Astrocyte (in vitro differentiated cells and primary cell): ENCODE results near the gene TAF6. TPM values are rescaled to one million over a fixed set of nuclear protein-coding genes. Genes with fewer than 3 reads are reported as not detected.

Source experiments
- DNase-seq: peaks from one replicate; pipeline ENCODE4 v3.0.0-alpha.2; 2010; ENCODE audit warnings: low read depth
- FAIRE-seq: peaks from 2 replicates; lab custom pipeline; 2011; peaks lifted over from hg19 to GRCh38; lab: Jason Lieb, UNC
- H2AFZ ChIP-seq: 2 replicates; pipeline ENCODE4 v1.6.0; 2012; ENCODE audit warnings: low read depth, low read length, inconsistent platforms
- H3K27ac ChIP-seq: 2 replicates; pipeline ENCODE4 v1.5.1; 2011; ENCODE audit warnings: low read depth, low read length, inconsistent platforms
- H3K27me3 ChIP-seq: 2 replicates; pipeline ENCODE4 v1.6.0; 2011; ENCODE audit warnings: low read length, inconsistent platforms; ENCODE audit not compliant: insufficient read depth
- H3K36me3 ChIP-seq: 2 replicates; pipeline ENCODE4 v1.5.1; 2011; ENCODE audit warnings: low read length, inconsistent platforms; ENCODE audit not compliant: insufficient read depth
- H3K4me1 ChIP-seq: 2 replicates; pipeline ENCODE4 v1.5.1; 2011; ENCODE audit warnings: low read length, inconsistent platforms; ENCODE audit not compliant: insufficient read depth
- H3K4me2 ChIP-seq: 2 replicates; pipeline ENCODE4 v1.6.0; 2012; ENCODE audit warnings: low read length, inconsistent platforms
- H3K4me3 ChIP-seq: 2 replicates; pipeline ENCODE4 v1.5.1; 2011; ENCODE audit warnings: low read depth, mild to moderate bottlenecking, low read length, inconsistent platforms; ENCODE audit not compliant: insufficient read depth
- H3K79me2 ChIP-seq: 2 replicates; pipeline ENCODE4 v1.6.0; 2012; ENCODE audit warnings: mild to moderate bottlenecking, low read length, inconsistent platforms; ENCODE audit not compliant: insufficient read depth
- H3K9ac ChIP-seq: 2 replicates; pipeline ENCODE4 v1.6.0; 2012; ENCODE audit warnings: mild to moderate bottlenecking, low read length, inconsistent platforms
- H3K9me3 ChIP-seq: 2 replicates; pipeline ENCODE4 v1.5.1; 2012; ENCODE audit warnings: low read depth, mild to moderate bottlenecking, low read length, inconsistent platforms; ENCODE audit not compliant: insufficient read depth
- H4K20me1 ChIP-seq: 2 replicates; pipeline ENCODE4 v1.6.0; 2012; ENCODE audit warnings: low read length, inconsistent platforms; ENCODE audit not compliant: insufficient read depth
- H3K27ac Mint-ChIP-seq: one replicate; pipeline ENCODE4 v1.8.0; 2021; ENCODE audit warnings: mild to moderate bottlenecking, mixed read lengths; ENCODE audit not compliant: unreplicated experiment
- H3K27me3 Mint-ChIP-seq: one replicate; pipeline ENCODE4 v1.8.0; 2021; ENCODE audit warnings: low read depth, mixed read lengths; ENCODE audit not compliant: unreplicated experiment
- H3K36me3 Mint-ChIP-seq: one replicate; pipeline ENCODE4 v1.8.0; 2021; ENCODE audit warnings: low read depth, mixed read lengths; ENCODE audit not compliant: unreplicated experiment
- H3K4me1 Mint-ChIP-seq: one replicate; pipeline ENCODE4 v1.8.0; 2021; ENCODE audit warnings: low read depth, mixed read lengths; ENCODE audit not compliant: unreplicated experiment
- H3K4me3 Mint-ChIP-seq: one replicate; pipeline ENCODE4 v1.8.0; 2021; ENCODE audit warnings: mild to moderate bottlenecking, moderate library complexity, mixed read lengths; ENCODE audit not compliant: unreplicated experiment
- H3K9me3 Mint-ChIP-seq: one replicate; pipeline ENCODE4 v1.8.0; 2021; ENCODE audit warnings: mild to moderate bottlenecking, mixed read lengths; ENCODE audit not compliant: unreplicated experiment
- EZH2 ChIP-seq: IDR thresholded peaks from 2 replicates; pipeline ENCODE4 v1.6.1; 2012; ENCODE audit warnings: mild to moderate bottlenecking, low read length, inconsistent platforms; ENCODE audit not compliant: insufficient read depth
- total RNA-seq: library from RNA; stranded (reverse); gene quantifications from 2 replicates; pipeline ENCODE4 v1.2.1, GENCODE V29; 2021
- TF ChIP-seq, protein P1 (sequence below): IDR thresholded peaks from 2 replicates; pipeline ENCODE4 v1.5.1; 2011; ENCODE audit warnings: low read depth, mild to moderate bottlenecking, inconsistent platforms, low read length, moderate library complexity; ENCODE audit not compliant: insufficient read depth

TAF6 gene
- total RNA-seq, 1 donor from 2014 or later = 47.0 TPM

DNA sequence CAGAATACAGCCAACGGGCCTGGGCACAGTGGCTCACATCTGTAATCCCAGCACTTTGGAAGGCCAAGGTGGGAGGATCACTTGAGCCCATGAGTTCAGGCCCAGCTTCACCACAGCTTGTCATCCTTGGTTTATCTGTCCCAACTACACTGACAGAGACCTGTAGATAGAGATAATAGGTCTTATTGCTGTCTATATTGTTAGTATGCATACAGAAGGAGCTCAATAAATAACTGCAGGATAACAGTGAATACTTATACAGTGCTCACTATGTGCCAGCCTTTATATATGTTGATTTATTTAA is 1.5 kb upstream of the TAF6 start:
- H4K20me1 ChIP-seq = no peaks in the 10 kb centered on the region
- peaks cover 20% of the 10 kb centered on the region for H3K79me2 ChIP-seq
- H3K9me3 Mint-ChIP-seq = peaks cover 2% of the 10 kb centered on the region
- H3K27me3 Mint-ChIP-seq = no peaks in the 10 kb centered on the region
- H3K36me3 Mint-ChIP-seq = peaks cover 8% of the 10 kb centered on the region
- H3K27ac Mint-ChIP-seq = no peak overlapping the region
- peaks cover 2% of the 10 kb centered on the region for H3K36me3 ChIP-seq
- no peak overlapping the region for H3K27ac ChIP-seq
- peaks cover 6% of the 10 kb centered on the region for H3K4me1 Mint-ChIP-seq
- DNase-seq (no peak), FAIRE-seq (no peak)
- H3K9me3 ChIP-seq = no peaks in the 10 kb centered on the region
- H3K27me3 ChIP-seq = no peaks in the 10 kb centered on the region
- peak overlapping the region; percentile 89 for H3K4me3 ChIP-seq
- peak overlapping the region; percentile 85 for H2AFZ ChIP-seq
- peaks cover 15% of the 10 kb centered on the region for H3K4me1 ChIP-seq
- H3K4me3 Mint-ChIP-seq = peak overlapping the region; percentile 99
- TF ChIP-seq, protein P1, sequence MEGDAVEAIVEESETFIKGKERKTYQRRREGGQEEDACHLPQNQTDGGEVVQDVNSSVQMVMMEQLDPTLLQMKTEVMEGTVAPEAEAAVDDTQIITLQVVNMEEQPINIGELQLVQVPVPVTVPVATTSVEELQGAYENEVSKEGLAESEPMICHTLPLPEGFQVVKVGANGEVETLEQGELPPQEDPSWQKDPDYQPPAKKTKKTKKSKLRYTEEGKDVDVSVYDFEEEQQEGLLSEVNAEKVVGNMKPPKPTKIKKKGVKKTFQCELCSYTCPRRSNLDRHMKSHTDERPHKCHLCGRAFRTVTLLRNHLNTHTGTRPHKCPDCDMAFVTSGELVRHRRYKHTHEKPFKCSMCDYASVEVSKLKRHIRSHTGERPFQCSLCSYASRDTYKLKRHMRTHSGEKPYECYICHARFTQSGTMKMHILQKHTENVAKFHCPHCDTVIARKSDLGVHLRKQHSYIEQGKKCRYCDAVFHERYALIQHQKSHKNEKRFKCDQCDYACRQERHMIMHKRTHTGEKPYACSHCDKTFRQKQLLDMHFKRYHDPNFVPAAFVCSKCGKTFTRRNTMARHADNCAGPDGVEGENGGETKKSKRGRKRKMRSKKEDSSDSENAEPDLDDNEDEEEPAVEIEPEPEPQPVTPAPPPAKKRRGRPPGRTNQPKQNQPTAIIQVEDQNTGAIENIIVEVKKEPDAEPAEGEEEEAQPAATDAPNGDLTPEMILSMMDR = no peak
- TF ChIP-seq EZH2 = no peak
- peak overlapping the region; percentile 89 for H3K4me2 ChIP-seq
- peak overlapping the region; percentile 88 for H3K9ac ChIP-seq

- Histone ChIP-seq H4K20me1 (no peaks in the 10 kb centered on the region), H3K9ac (peak overlapping the region; percentile 88), H3K9me3 (no peaks in the 10 kb centered on the region), H3K27me3 (no peaks in the 10 kb centered on the region), H3K4me3 (peak overlapping the region; percentile 89), H3K36me3 (peaks cover 2% of the 10 kb centered on the region), H3K27ac (peak overlapping the region; percentile 94), H2AFZ (peak overlapping the region; percentile 85), H3K4me2 (peak overlapping the region; percentile 89), H3K79me2 (peaks cover 20% of the 10 kb centered on the region), H3K4me1 (peaks cover 15% of the 10 kb centered on the region)
- TF ChIP-seq, protein P1 = no peak
- no peak for TF ChIP-seq EZH2
- peak overlapping the region; percentile 96 for H3K27ac Mint-ChIP-seq
- H3K27me3 Mint-ChIP-seq = no peaks in the 10 kb centered on the region
- peaks cover 8% of the 10 kb centered on the region for H3K36me3 Mint-ChIP-seq
- FAIRE-seq (no peak), DNase-seq (peak; percentile 28)
- peak overlapping the region; percentile 99 for H3K4me3 Mint-ChIP-seq
- H3K9me3 Mint-ChIP-seq = peaks cover 2% of the 10 kb centered on the region
- peaks cover 6% of the 10 kb centered on the region for H3K4me1 Mint-ChIP-seq
Observed at GRCh38 chr7:100119970-100120732, 993 bp upstream of the TAF6 start.

DNA sequence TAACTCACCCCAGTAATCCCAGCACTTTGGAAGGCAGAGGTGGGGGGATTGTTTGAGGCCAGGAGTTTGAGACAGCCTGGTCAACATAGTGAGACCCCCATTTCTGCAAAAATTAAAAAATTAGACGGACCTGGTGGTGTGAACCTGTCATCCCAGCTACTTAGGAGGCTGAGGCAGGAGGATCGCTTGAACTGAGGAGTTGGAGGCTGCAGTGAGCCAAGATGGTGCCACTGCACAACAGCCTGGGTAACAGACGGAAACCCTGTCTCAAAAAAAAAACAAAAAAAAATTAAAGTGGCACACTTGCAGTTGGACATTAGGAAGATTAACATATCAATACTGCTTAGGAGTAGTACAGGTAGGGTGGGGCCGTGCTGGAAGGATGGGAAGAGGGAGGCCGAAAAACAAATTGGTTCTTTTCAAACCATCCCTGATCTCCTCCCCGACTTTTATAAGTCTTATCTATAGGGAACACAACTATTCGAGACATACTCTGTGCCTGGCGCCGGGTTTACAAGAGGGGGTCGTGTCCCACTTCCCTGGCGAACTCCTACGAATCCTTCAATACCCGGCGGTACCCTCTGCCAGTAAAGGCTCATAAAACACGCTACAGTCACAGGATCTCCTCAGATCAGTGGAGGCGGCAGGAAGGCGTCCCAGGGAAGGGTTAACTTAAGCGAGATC is 628 bp downstream of the TAF6 start:
- H4K20me1 ChIP-seq = no peaks in the 10 kb centered on the region
- FAIRE-seq = no peak
- H3K27me3 ChIP-seq = no peaks in the 10 kb centered on the region
- H3K4me1 ChIP-seq = peaks cover 15% of the 10 kb centered on the region
- peaks cover 2% of the 10 kb centered on the region for H3K9me3 Mint-ChIP-seq
- no peaks in the 10 kb centered on the region for H3K9me3 ChIP-seq
- peak overlapping the region; percentile 96 for H3K27ac Mint-ChIP-seq
- peak overlapping the region; percentile 89 for H3K4me2 ChIP-seq
- H3K4me3 ChIP-seq = peak overlapping the region; percentile 89
- H3K9ac ChIP-seq = peak overlapping the region; percentile 88
- H3K4me3 Mint-ChIP-seq = peak overlapping the region; percentile 99
- peaks cover 2% of the 10 kb centered on the region for H3K36me3 ChIP-seq
- peak overlapping the region; percentile 85 for H2AFZ ChIP-seq
- no peak for DNase-seq
- no peaks in the 10 kb centered on the region for H3K27me3 Mint-ChIP-seq
- peaks cover 6% of the 10 kb centered on the region for H3K4me1 Mint-ChIP-seq
- H3K36me3 Mint-ChIP-seq = peaks cover 3% of the 10 kb centered on the region
- peak overlapping the region; percentile 94 for H3K27ac ChIP-seq
- TF ChIP-seq, protein P1 = no peak
- no peak for TF ChIP-seq EZH2
- H3K79me2 ChIP-seq = peaks cover 20% of the 10 kb centered on the region
